Keratinocyte (primary cell): ENCODE results near the gene RAF1.

ENCODE experiments used
- EZH2 ChIP-seq: IDR thresholded peaks from one replicate; pipeline ENCODE4 v1.6.1; 2012; ENCODE audit warnings: inconsistent platforms, mild to moderate bottlenecking, low read length, moderate library complexity
- TF ChIP-seq, protein P1 (sequence below), 3 experiments: IDR thresholded peaks in 1 of 3; conservative IDR thresholded peaks in 1 of 3; optimal IDR thresholded peaks in 1 of 3; 2 replicates in 2 of 3; 3 replicates in 1 of 3; pipeline versions ENCODE3 to v1.5.1; 2011; ENCODE audit warnings: low read length in 3 of 3, mild to moderate bottlenecking in 3 of 3, moderate library complexity in 2 of 3, control low read depth in 1 of 3, inconsistent platforms in 1 of 3; ENCODE audit not compliant: insufficient read depth in 2 of 3; ENCODE audit errors: extremely low read depth in 1 of 3

DNA sequence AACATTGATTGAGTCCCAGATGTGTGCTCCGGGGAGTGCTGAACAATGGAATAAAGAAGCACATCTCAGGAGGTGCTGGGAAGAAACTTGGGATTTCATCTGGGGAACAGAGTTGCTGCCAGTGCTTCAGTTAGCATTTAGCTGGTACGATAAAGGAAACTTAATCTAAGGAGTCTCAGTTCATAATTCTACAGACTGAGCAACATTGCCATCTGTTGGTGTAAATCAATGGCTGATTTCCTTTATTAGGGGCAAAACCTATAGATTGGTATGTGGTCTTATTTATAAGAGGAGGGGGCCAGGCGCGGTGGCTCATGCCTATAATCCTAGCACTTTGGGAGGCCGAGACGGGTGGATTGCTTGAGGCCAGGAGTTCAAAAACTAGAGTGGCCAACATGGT, 127.5 kb downstream of the RAF1 start:
- TF ChIP-seq, protein P1, sequence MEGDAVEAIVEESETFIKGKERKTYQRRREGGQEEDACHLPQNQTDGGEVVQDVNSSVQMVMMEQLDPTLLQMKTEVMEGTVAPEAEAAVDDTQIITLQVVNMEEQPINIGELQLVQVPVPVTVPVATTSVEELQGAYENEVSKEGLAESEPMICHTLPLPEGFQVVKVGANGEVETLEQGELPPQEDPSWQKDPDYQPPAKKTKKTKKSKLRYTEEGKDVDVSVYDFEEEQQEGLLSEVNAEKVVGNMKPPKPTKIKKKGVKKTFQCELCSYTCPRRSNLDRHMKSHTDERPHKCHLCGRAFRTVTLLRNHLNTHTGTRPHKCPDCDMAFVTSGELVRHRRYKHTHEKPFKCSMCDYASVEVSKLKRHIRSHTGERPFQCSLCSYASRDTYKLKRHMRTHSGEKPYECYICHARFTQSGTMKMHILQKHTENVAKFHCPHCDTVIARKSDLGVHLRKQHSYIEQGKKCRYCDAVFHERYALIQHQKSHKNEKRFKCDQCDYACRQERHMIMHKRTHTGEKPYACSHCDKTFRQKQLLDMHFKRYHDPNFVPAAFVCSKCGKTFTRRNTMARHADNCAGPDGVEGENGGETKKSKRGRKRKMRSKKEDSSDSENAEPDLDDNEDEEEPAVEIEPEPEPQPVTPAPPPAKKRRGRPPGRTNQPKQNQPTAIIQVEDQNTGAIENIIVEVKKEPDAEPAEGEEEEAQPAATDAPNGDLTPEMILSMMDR (optimal IDR thresholded peaks at IDR 0.05 in 1 of 3, IDR thresholded peaks at IDR 0.05 in 1 of 3, conservative IDR thresholded peaks at IDR 0.05 in 1 of 3; ENCODE audit: extremely low read depth in 1 of 3, insufficient read depth in 2 of 3, low read length in 3 of 3): no peak
- no peak for TF ChIP-seq EZH2
